Epithelial cell of esophagus (primary cell): Measurements from ENCODE around the gene GPBP1L1.
"Not testable (repeated sequence)": the region's sequence is repeated elsewhere in the genome, so short reads cannot be mapped to it uniquely, and the experiment has no call there.

Experiments used
- DNase-seq: peaks from one replicate; pipeline ENCODE4 v3.0.0; 2010; ENCODE audit warnings: low read depth
- H3K4me3 ChIP-seq: 2 replicates; pipeline ENCODE4 v1.5.1; 2011; ENCODE audit warnings: mild to moderate bottlenecking, low read length, control low read depth
- TF ChIP-seq, protein P1 (sequence below): IDR thresholded peaks from 2 replicates; pipeline ENCODE4 v1.5.1; 2011; ENCODE audit warnings: low read depth, mild to moderate bottlenecking, low read length, control low read depth, inconsistent platforms; ENCODE audit not compliant: insufficient read depth; ENCODE audit errors: missing control alignments

GPBP1L1 gene

GRCh38 chr1:45718289-45718688 lies 32.0 kb upstream of the GPBP1L1 start:
- DNase-seq = no peak
- H3K4me3 ChIP-seq = no peak overlapping the region
- TF ChIP-seq, protein P1, sequence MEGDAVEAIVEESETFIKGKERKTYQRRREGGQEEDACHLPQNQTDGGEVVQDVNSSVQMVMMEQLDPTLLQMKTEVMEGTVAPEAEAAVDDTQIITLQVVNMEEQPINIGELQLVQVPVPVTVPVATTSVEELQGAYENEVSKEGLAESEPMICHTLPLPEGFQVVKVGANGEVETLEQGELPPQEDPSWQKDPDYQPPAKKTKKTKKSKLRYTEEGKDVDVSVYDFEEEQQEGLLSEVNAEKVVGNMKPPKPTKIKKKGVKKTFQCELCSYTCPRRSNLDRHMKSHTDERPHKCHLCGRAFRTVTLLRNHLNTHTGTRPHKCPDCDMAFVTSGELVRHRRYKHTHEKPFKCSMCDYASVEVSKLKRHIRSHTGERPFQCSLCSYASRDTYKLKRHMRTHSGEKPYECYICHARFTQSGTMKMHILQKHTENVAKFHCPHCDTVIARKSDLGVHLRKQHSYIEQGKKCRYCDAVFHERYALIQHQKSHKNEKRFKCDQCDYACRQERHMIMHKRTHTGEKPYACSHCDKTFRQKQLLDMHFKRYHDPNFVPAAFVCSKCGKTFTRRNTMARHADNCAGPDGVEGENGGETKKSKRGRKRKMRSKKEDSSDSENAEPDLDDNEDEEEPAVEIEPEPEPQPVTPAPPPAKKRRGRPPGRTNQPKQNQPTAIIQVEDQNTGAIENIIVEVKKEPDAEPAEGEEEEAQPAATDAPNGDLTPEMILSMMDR = no peak

DNA sequence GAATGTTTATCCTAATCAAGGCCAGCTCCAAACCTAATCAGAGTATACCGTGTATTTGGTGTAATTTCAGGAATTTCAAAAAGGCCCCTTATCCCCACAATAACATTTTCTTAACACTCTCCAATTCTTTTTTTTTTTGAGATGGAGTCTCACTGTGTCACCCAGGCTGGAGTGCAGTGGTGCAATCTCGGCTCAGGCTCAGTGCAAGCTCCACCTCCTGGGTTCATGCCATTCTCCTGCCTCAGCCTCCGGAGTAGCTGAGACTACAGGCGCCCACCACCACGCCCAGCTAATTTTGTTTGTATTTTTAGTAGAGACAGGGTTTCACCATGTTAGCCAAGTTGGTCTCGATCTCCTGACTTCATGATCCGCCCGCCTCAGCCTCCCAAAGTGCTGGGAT lies 31.1 kb upstream of the GPBP1L1 start:
- DNase-seq = peak; percentile 24
- not testable (repeated sequence) for H3K4me3 ChIP-seq

DNA sequence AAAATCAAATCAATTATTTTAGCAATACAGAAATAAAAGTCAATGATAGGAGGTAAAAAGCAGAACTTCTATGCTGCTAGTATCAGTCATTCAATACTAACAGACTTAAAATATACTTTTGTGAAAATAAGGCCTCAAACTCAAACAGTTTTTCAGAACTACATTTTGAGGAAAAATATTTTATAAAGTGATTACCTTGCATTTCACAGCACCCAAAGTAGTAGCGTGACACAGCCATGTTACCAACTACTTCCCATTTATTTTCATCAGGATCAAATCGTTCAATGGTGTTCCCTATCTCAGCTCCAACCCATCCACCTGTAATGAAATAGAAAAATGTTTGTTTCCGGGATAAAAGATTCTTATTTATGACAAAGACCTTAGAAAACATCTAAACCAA lies 30.4 kb upstream of the GPBP1L1 start:
- DNase-seq = no peak
- H3K4me3 ChIP-seq = no peak overlapping the region
- TF ChIP-seq, protein P1 = no peak

GRCh38 chr1:45713711-45714110 lies 27.4 kb upstream of the GPBP1L1 start:
- TF ChIP-seq, protein P1 = no peak
- H3K4me3 ChIP-seq = no peak overlapping the region
- no peak for DNase-seq

DNA sequence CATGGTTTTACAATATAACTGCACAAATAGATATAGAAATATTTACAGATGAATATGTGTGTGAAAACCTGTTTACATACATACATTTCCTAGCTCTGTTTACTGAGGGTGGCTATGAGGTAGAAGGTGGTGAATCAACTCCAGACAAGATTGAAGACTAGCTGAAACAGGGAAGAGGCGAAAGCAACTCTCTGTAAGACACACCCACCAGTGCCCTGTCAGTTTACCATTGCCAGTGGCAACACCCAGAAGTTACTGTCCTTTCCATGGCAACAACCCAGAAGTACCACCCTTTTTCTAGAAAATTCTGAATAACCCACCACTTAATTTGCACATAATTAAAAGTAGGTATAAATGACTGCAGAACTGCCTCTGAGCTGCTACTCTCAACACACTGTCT lies 18.3 kb upstream of the GPBP1L1 start:
- DNase-seq = peak; percentile 6
- TF ChIP-seq, protein P1 = no peak
- no peak overlapping the region for H3K4me3 ChIP-seq

GRCh38 chr1:45694823-45695222 lies 8.5 kb upstream of the GPBP1L1 start:
- no peak for DNase-seq
- H3K4me3 ChIP-seq = no peak overlapping the region
- TF ChIP-seq, protein P1 = no peak

GRCh38 chr1:45693811-45694210 lies 7.5 kb upstream of the GPBP1L1 start:
- DNase-seq, H3K4me3 ChIP-seq: not testable (repeated sequence)

- peak; percentile 90 for DNase-seq
- peak within 1 kb of the TSS; percentile 99 for H3K4me3 ChIP-seq
- TF ChIP-seq, protein P1 = peak; percentile 34
Observed at GRCh38 chr1:45687754-45688740, 1.7 kb upstream of the GPBP1L1 start, which contains the start of gene TMEM69. TMEM69 (plus strand) TSS chr1:45688181; CDS start chr1:45691069, 2,888 bp downstream.
